ENCODE results near the gene PIGK. TPM values are rescaled to one million over a fixed set of nuclear protein-coding genes. Genes with fewer than 3 reads are reported as not detected.

Gene PIGK
- total and polyA plus RNA-seq, 10 donors: 3.2 to 29.3 (median 19.4) TPM

DNA sequence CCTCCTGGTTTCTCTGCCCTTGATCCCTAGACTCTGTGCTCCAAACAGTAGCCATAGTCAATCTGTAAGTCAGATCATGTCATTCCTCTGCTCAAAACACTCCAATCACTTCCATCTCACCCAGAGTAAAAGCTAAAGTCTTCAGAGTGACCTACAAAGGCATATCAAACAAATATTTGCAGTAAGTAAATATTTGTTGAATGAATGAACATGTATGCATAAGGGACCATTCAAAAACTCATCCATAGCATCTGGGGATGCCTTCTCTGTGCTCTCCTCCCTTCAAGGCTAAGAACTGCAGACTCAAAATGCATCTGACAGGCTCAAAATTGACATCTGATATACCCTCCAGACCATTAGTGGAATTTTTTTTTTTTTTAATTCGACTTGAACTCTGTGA is 44.5 kb upstream of the PIGK start:
- 75 to 84% (median 82%) methylated on average over 1 of the region's 1 CpG for WGBS, 5 donors
- H3K27me3 ChIP-seq (replicated peaks in 1 of 7): peaks cover 0 to 5% (median 0%) of the 10 kb centered on the region in 7 donors
- H3K9me3 ChIP-seq: no peaks in the 10 kb centered on the region
- H3K27ac ChIP-seq: no peak overlapping the region
- no peak overlapping the region for H3K4me3 ChIP-seq
- intact Hi-C loops (cut with DNase I; ENCODE audit: low total_unique reads): no loop called here
- no peaks in the 10 kb centered on the region for H3K36me3 ChIP-seq
- H3K4me1 ChIP-seq: no peaks in the 10 kb centered on the region
- no peak for DNase-seq
- TF ChIP-seq POLR2AphosphoS5 (IDR thresholded peaks at IDR 0.05) (no peak), CTCF (IDR thresholded peaks at IDR 0.05 in 8 of 11, conservative IDR thresholded peaks at IDR 0.05 in 3 of 11) (no peak), POLR2A (IDR thresholded peaks at IDR 0.05) (no peak)

- no peaks in the 10 kb centered on the region for H3K36me3 ChIP-seq
- H3K4me3 ChIP-seq: no peak overlapping the region
- 55 to 64% (median 55%) methylated on average over 1 of the region's 1 CpG for WGBS, 5 donors
- intact Hi-C loops (cut with DNase I; ENCODE audit: low total_unique reads): no loop called here
- TF ChIP-seq CTCF (IDR thresholded peaks at IDR 0.05 in 8 of 11, conservative IDR thresholded peaks at IDR 0.05 in 3 of 11) (no peak), POLR2AphosphoS5 (IDR thresholded peaks at IDR 0.05) (no peak), POLR2A (IDR thresholded peaks at IDR 0.05) (no peak)
- H3K27ac ChIP-seq: no peak overlapping the region
- no peaks in the 10 kb centered on the region for H3K27me3 ChIP-seq (replicated peaks in 1 of 7)
- no peak for DNase-seq
- peaks cover 5 to 86% (median 66%) of the 10 kb centered on the region in 8 donors for H3K9me3 ChIP-seq
- no peaks in the 10 kb centered on the region for H3K4me1 ChIP-seq
Measured at GRCh38 chr1:77253211-77253610, 34.0 kb upstream of the PIGK start.

- 73 to 92% (median 86%) methylated on average over 1 of the region's 1 CpG for WGBS, 5 donors
- no peak for DNase-seq
- Histone ChIP-seq H3K9me3 (peaks cover 5 to 83% (median 63%) of the 10 kb centered on the region in 8 donors), H3K4me1 (no peaks in the 10 kb centered on the region), H3K36me3 (no peaks in the 10 kb centered on the region), H3K27me3 (replicated peaks in 1 of 7) (no peaks in the 10 kb centered on the region), H3K27ac (no peak overlapping the region), H3K4me3 (no peak overlapping the region)
- no peak for TF ChIP-seq POLR2AphosphoS5 (IDR thresholded peaks at IDR 0.05)
- no peak for TF ChIP-seq CTCF (IDR thresholded peaks at IDR 0.05 in 8 of 11, conservative IDR thresholded peaks at IDR 0.05 in 3 of 11)
- no peak for TF ChIP-seq POLR2A (IDR thresholded peaks at IDR 0.05)
- intact Hi-C loops (cut with DNase I; ENCODE audit: low total_unique reads): no loop called here
Measured at GRCh38 chr1:77250126-77250525, 30.9 kb upstream of the PIGK start.

GRCh38 chr1:77245830-77246229 is 26.6 kb upstream of the PIGK start:
- Histone ChIP-seq H3K4me1 (no peaks in the 10 kb centered on the region), H3K36me3 (no peaks in the 10 kb centered on the region), H3K27ac (no peak overlapping the region), H3K9me3 (peaks cover 2 to 46% (median 27%) of the 10 kb centered on the region in 8 donors), H3K4me3 (no peak overlapping the region), H3K27me3 (replicated peaks in 1 of 7) (no peaks in the 10 kb centered on the region)
- no peak for TF ChIP-seq POLR2AphosphoS5 (IDR thresholded peaks at IDR 0.05)
- no peak for TF ChIP-seq POLR2A (IDR thresholded peaks at IDR 0.05)
- no peak for TF ChIP-seq CTCF (IDR thresholded peaks at IDR 0.05 in 8 of 11, conservative IDR thresholded peaks at IDR 0.05 in 3 of 11)
- WGBS, 5 donors: 85 to 94% (median 89%) methylated on average over 2 of the region's 2 CpGs
- intact Hi-C loops (cut with DNase I; ENCODE audit: low total_unique reads): no loop called here
- no peak for DNase-seq
